HEK293 (cell line): ENCODE results near the gene CAPN15.

Experiments
- CTCF ChIA-PET: fragments of 350-600 bp; formaldehyde crosslinking; extraction: SDS; loops from one replicate; lab custom pipeline; 2021; ENCODE audit warnings: antibody characterized with exemption; lab: Yijun Ruan, JAX
- POLR2A ChIA-PET: fragments of 300-600 bp; formaldehyde crosslinking; extraction: SDS; loops from one replicate; lab custom pipeline; 2020; ENCODE audit warnings: antibody characterized with exemption, inconsistent platforms; lab: Yijun Ruan, JAX
- H3K27ac ChIP-seq: fragments of 200-500 bp; sonication (Bioruptor generic); 2 replicates; pipeline ENCODE4 v1.5.1; 2014; ENCODE audit warnings: low read depth, low read length, control low read depth, inconsistent platforms; ENCODE audit errors: extremely low read depth
- H3K36me3 ChIP-seq, 2 experiments: fragments of 200-500 bp in 1 of 2; sonication (Bioruptor generic) in 1 of 2; 1 replicate in 1 of 2; 2 replicates in 1 of 2; pipeline ENCODE4 v1.5.1; 2014 to 2017; ENCODE audit warnings: inconsistent platforms in 2 of 2, low read length in 2 of 2; ENCODE audit not compliant: control insufficient read depth in 2 of 2, insufficient read depth in 1 of 2
- H3K4me1 ChIP-seq: fragments of 200-500 bp; sonication (Bioruptor generic); 2 replicates; pipeline ENCODE4 v1.5.1; 2014; ENCODE audit warnings: mild to moderate bottlenecking, low read length, inconsistent platforms; ENCODE audit not compliant: control insufficient read depth, insufficient read depth
- H3K4me3 ChIP-seq: 2 replicates; pipeline ENCODE4 v1.5.1; 2011; ENCODE audit warnings: low read depth, mild to moderate bottlenecking, control low read depth, low read length, moderate library complexity
- H3K9me3 ChIP-seq: fragments of 200-500 bp; sonication (Bioruptor generic); 2 replicates; pipeline ENCODE4 v1.5.1; 2014; ENCODE audit warnings: low read depth, low read length, inconsistent platforms; ENCODE audit not compliant: control insufficient read depth, insufficient read depth
- BCL11B ChIP-seq: fragments of 450-650 bp; formaldehyde crosslinking; IDR thresholded peaks from 2 replicates; pipeline ENCODE4 v1.5.1; 2016; ENCODE audit warnings: low read depth, missing biosample characterization, missing genetic modification characterization
- GLIS2 ChIP-seq: fragments of 450-650 bp; formaldehyde crosslinking; IDR thresholded peaks from 2 replicates; pipeline ENCODE4 v1.5.1; 2016; ENCODE audit warnings: missing biosample characterization, missing genetic modification characterization
- KLF7 ChIP-seq: fragments of 450-650 bp; formaldehyde crosslinking; IDR thresholded peaks from 2 replicates; pipeline ENCODE4 v1.5.1; 2016; ENCODE audit warnings: missing biosample characterization, missing genetic modification characterization, borderline replicate concordance
- KLF9 ChIP-seq: fragments of 450-650 bp; formaldehyde crosslinking; IDR thresholded peaks from 2 replicates; pipeline ENCODE4 v1.5.1; 2016; ENCODE audit warnings: missing biosample characterization, missing genetic modification characterization, low read depth
- SCRT1 ChIP-seq: fragments of 450-650 bp; formaldehyde crosslinking; IDR thresholded peaks from 2 replicates; pipeline ENCODE4 v1.5.1; 2016; ENCODE audit warnings: missing biosample characterization, missing genetic modification characterization, borderline replicate concordance
- ZBTB8A ChIP-seq: fragments of 450-650 bp; formaldehyde crosslinking; IDR thresholded peaks from 2 replicates; pipeline ENCODE4 v1.5.1; 2016; ENCODE audit warnings: missing biosample characterization, missing genetic modification characterization
- ZNF138 ChIP-seq: fragments of 450-650 bp; formaldehyde crosslinking; IDR thresholded peaks from 2 replicates; pipeline ENCODE4 v1.5.1; 2016; ENCODE audit warnings: missing biosample characterization, missing genetic modification characterization, borderline replicate concordance
- ZNF2 ChIP-seq: fragments of 450-650 bp; formaldehyde crosslinking; IDR thresholded peaks from 2 replicates; pipeline ENCODE4 v1.5.1; 2016; ENCODE audit warnings: missing biosample characterization, missing genetic modification characterization
- ZNF302 ChIP-seq: fragments of 450-650 bp; formaldehyde crosslinking; IDR thresholded peaks from 2 replicates; pipeline ENCODE4 v1.5.1; 2016; ENCODE audit warnings: missing biosample characterization, missing genetic modification characterization, low read depth
- ZNF350 ChIP-seq: fragments of 450-650 bp; formaldehyde crosslinking; IDR thresholded peaks from 2 replicates; pipeline ENCODE4 v1.5.0; 2017; ENCODE audit warnings: missing biosample characterization, mild to moderate bottlenecking, missing genetic modification characterization
- ZNF37A ChIP-seq: fragments of 450-650 bp; IDR thresholded peaks from 2 replicates; pipeline ENCODE4 v1.5.1; 2018; ENCODE audit warnings: missing biosample characterization, missing genetic modification characterization
- ZNF473 ChIP-seq: fragments of 450-650 bp; formaldehyde crosslinking; IDR thresholded peaks from 2 replicates; pipeline ENCODE4 v1.5.1; 2017; ENCODE audit warnings: missing biosample characterization, missing genetic modification characterization
- ZNF555 ChIP-seq: fragments of 450-650 bp; formaldehyde crosslinking; conservative IDR thresholded peaks from 2 replicates; pipeline ENCODE4 v1.5.1; 2017; ENCODE audit warnings: missing biosample characterization, mild to moderate bottlenecking, missing genetic modification characterization, inconsistent platforms
- ZNF654 ChIP-seq: fragments of 450-650 bp; formaldehyde crosslinking; IDR thresholded peaks from 2 replicates; pipeline ENCODE4 v1.5.1; 2016; ENCODE audit warnings: low read depth, missing biosample characterization, missing genetic modification characterization
- TF ChIP-seq, protein P1 (sequence below): fragments of 450-650 bp; formaldehyde crosslinking; IDR thresholded peaks from 2 replicates; pipeline ENCODE4 v1.5.1; 2016; ENCODE audit warnings: missing biosample characterization, missing genetic modification characterization
- TF ChIP-seq, protein P2 (sequence below): fragments of 450-650 bp; formaldehyde crosslinking; IDR thresholded peaks from 2 replicates; pipeline ENCODE4 v1.5.1; 2016; ENCODE audit warnings: missing biosample characterization, missing genetic modification characterization
- TF ChIP-seq, protein P3 (sequence below): fragments of 450-650 bp; formaldehyde crosslinking; IDR thresholded peaks from 2 replicates; pipeline ENCODE4 v1.5.1; 2017; ENCODE audit warnings: missing biosample characterization, mild to moderate bottlenecking, missing genetic modification characterization, moderate library complexity
- TF ChIP-seq, protein P4 (sequence below): IDR thresholded peaks from 2 replicates; pipeline ENCODE4 v1.6.1; 2011; ENCODE audit warnings: mild to moderate bottlenecking, low read depth, low read length, borderline replicate concordance

Gene CAPN15

DNA sequence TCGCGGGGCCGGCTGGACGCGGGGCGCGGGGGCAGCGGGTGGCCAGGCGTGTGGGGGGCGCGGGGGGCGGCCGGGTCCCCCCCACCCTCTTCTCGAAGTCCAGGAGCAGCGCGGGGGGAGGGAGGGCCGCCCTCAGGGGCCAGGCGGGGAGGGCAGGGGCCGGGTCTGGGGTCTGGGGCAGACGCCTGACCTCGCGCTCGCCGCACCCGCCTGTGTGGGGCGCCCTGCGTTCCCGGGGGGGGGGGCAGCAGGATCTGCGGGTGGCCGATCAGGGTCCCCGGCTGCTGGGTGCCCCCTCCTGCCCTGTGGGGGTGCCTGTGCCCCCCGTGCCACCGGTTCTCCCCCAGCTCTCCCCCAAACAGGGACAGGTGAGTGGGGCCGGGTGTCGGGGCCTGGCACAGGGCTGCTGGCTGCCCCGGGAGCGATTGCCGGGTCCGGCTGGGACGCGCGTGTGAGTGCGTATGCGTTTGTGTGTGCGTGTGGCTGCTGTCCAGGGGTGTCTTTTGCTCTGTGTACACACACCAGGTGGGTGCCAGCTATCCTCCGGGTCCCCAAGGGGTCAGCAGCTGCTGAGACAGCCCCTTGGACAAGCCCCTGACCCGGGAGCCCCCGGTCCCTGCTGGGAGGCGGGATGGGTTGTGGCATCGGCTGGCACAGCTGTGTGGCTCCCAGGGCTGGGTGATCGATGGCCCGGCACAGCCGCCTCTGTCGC, 33.3 kb downstream of the CAPN15 start:
- POLR2A ChIA-PET, result no interaction called here
- CTCF ChIA-PET, result no interaction called here
- Histone ChIP-seq H3K9me3 (no peaks in the 10 kb centered on the region), H3K36me3 (no peaks in the 10 kb centered on the region), H3K4me3 (no peak overlapping the region), H3K4me1 (no peaks in the 10 kb centered on the region; the same call in 1 of the 2 replicates), H3K27ac (no peak overlapping the region; the same call in 1 of the 2 replicates)
- TF ChIP-seq ZNF302 (tag by site-specific recombination) (no peak), KLF9 (tag by site-specific recombination) (no peak), ZNF473 (tag by site-specific recombination) (no peak), ZNF37A (tag by site-specific recombination) (no peak), ZNF555 (no peak), KLF7 (tag by site-specific recombination) (no peak), GLIS2 (tag by site-specific recombination) (0 out of 2 replicates have a peak, but pooled peaks have one; percentile 29), ZBTB8A (tag by site-specific recombination) (no peak), ZNF350 (tag by site-specific recombination) (no peak), ZNF654 (tag by site-specific recombination) (no peak), ZNF2 (no peak)
- TF ChIP-seq, protein P1, sequence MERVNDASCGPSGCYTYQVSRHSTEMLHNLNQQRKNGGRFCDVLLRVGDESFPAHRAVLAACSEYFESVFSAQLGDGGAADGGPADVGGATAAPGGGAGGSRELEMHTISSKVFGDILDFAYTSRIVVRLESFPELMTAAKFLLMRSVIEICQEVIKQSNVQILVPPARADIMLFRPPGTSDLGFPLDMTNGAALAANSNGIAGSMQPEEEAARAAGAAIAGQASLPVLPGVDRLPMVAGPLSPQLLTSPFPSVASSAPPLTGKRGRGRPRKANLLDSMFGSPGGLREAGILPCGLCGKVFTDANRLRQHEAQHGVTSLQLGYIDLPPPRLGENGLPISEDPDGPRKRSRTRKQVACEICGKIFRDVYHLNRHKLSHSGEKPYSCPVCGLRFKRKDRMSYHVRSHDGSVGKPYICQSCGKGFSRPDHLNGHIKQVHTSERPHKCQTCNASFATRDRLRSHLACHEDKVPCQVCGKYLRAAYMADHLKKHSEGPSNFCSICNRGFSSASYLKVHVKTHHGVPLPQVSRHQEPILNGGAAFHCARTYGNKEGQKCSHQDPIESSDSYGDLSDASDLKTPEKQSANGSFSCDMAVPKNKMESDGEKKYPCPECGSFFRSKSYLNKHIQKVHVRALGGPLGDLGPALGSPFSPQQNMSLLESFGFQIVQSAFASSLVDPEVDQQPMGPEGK (tag by site-specific recombination), result 0 out of 2 replicates have a peak, but pooled peaks have one; percentile 41
- TF ChIP-seq, protein P2, sequence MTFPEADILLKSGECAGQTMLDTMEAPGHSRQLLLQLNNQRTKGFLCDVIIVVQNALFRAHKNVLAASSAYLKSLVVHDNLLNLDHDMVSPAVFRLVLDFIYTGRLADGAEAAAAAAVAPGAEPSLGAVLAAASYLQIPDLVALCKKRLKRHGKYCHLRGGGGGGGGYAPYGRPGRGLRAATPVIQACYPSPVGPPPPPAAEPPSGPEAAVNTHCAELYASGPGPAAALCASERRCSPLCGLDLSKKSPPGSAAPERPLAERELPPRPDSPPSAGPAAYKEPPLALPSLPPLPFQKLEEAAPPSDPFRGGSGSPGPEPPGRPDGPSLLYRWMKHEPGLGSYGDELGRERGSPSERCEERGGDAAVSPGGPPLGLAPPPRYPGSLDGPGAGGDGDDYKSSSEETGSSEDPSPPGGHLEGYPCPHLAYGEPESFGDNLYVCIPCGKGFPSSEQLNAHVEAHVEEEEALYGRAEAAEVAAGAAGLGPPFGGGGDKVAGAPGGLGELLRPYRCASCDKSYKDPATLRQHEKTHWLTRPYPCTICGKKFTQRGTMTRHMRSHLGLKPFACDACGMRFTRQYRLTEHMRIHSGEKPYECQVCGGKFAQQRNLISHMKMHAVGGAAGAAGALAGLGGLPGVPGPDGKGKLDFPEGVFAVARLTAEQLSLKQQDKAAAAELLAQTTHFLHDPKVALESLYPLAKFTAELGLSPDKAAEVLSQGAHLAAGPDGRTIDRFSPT (tag by site-specific recombination), result peak; percentile 70; the same call in 1 of the 2 replicates
- TF ChIP-seq, protein P3, sequence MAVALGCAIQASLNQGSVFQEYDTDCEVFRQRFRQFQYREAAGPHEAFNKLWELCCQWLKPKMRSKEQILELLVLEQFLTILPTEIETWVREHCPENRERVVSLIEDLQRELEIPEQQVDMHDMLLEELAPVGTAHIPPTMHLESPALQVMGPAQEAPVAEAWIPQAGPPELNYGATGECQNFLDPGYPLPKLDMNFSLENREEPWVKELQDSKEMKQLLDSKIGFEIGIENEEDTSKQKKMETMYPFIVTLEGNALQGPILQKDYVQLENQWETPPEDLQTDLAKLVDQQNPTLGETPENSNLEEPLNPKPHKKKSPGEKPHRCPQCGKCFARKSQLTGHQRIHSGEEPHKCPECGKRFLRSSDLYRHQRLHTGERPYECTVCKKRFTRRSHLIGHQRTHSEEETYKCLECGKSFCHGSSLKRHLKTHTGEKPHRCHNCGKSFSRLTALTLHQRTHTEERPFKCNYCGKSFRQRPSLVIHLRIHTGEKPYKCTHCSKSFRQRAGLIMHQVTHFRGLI (tag by site-specific recombination), result no peak

DNA sequence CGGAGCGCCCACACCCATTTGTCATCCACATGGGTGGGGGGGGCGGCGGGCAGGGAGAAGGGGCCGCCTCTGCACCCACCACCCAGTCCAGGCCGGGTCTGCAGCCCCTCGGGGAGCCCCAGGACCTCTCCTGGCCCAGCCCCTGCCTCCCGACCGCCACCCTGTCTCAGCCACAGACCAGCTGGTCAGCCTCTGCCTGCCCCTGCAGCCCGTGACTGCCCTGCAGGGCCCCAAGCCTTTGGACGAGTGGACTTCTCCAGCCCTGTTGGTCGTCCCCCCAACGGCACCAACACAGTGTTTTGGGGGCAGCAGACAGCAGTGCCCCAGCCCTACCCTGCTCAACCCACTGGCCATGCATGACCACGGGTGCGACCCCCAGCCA, 33.9 kb downstream of the CAPN15 start:
- ChIA-PET CTCF (no interaction called here), POLR2A (no interaction called here)
- no peak overlapping the region for H3K4me3 ChIP-seq
- no peaks in the 10 kb centered on the region for H3K9me3 ChIP-seq
- H3K27ac ChIP-seq, result no peak overlapping the region
- H3K4me1 ChIP-seq, result peaks cover 2% of the 10 kb centered on the region; the same call in 1 of the 2 replicates
- no peaks in the 10 kb centered on the region for H3K36me3 ChIP-seq
- peak; percentile 32; the same call in 1 of the 2 replicates for TF ChIP-seq BCL11B
- TF ChIP-seq, protein P4, sequence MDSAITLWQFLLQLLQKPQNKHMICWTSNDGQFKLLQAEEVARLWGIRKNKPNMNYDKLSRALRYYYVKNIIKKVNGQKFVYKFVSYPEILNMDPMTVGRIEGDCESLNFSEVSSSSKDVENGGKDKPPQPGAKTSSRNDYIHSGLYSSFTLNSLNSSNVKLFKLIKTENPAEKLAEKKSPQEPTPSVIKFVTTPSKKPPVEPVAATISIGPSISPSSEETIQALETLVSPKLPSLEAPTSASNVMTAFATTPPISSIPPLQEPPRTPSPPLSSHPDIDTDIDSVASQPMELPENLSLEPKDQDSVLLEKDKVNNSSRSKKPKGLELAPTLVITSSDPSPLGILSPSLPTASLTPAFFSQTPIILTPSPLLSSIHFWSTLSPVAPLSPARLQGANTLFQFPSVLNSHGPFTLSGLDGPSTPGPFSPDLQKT, result no peak
- TF ChIP-seq SCRT1 (tag by site-specific recombination), result no peak
- TF ChIP-seq ZNF138, result no peak
